ENCODE measurements around the gene TOLLIP.

The TOLLIP gene

DNA sequence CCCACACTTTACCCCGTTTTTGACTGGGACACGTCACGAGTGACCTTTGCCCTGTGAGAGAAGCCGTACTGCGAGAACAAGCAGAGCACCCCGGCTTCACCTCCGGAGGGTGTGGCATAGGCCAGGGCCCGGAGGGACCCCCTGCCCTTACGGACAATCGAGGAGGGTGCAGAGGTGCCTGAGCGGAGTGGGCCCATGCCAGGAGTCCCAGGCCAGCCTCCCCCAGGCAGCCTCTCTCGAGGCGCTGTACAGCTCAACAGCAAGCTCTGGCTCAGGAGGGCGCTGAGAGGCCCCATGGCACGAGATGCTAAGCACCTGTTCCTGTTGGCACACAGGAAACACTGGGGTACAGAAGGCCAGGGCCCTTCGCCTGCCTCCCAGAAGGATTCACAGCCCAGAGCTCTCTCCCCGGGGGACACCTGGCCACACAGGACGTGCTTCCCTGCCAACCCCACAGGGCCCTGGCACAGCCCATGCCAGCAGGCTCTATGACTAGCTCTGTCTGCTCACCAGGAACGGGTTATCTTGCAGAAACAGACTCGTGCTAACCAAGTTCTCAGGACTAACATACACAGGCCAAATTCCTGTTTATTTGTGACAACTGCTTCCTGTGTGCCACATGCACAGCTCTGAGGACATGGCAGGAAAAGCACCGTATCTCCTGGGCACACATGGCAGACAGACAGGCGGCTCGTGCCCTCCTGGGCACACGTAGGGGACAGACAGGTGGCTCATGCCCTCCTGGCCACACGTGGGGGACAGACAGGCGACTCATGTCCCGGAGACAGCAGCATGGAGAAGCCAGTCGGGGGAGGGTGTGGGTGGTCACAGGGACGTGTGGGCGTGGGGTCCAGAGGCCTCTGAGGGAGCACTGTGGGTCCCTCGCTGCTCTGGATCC, 11.6 kb downstream of the TOLLIP start:
- DNase-seq, result no peak

GRCh38 chr11:1297011-1297575, 12.3 kb downstream of the TOLLIP start:
- DNase-seq, result no peak

DNA sequence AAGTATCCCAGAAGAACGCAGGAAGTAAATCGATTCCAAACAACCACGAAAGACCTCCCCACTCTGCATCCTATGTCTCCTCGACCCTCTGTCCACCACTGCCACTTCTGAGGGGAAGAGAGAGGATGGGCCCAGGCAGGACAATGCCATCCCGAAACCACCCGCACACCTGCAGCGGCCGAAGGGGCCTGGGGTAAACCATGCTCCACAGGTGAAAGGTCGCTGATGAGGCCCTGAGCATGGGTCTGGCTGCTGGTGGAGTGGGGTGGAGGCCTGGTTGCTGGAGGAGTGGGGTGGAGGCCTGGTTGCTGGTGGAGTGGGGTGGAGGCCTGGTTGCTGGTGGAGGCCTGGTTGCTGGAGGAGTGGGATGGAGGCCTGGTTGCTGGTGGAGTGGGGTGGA, 13.1 kb downstream of the TOLLIP start:
- no peak for DNase-seq

DNA sequence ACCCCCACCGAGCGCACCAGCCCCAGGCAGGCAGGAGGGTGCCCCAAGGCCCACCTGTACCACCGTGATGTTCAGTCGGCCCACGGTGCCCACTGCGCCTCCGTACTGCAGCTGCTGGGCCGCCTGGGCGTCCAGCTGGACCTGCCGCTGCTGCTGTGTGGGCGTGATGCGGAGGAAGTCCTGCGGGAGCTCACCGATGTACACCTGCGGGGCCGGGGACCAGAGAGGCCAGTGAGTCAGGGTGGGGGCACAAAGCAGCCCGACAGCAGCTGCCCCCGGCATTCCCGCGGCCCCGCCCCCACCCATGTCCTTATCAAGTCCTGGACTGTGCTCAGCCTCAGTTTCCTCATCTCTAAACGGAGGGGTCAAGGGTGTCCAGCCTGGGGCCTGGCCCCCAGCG, 13.8 kb downstream of the TOLLIP start:
- DNase-seq, result no peak

GRCh38 chr11:1295086-1295485, 14.3 kb downstream of the TOLLIP start:
- DNase-seq, result no peak

GRCh38 chr11:1293619-1294015, 15.8 kb downstream of the TOLLIP start:
- no peak for DNase-seq

DNA sequence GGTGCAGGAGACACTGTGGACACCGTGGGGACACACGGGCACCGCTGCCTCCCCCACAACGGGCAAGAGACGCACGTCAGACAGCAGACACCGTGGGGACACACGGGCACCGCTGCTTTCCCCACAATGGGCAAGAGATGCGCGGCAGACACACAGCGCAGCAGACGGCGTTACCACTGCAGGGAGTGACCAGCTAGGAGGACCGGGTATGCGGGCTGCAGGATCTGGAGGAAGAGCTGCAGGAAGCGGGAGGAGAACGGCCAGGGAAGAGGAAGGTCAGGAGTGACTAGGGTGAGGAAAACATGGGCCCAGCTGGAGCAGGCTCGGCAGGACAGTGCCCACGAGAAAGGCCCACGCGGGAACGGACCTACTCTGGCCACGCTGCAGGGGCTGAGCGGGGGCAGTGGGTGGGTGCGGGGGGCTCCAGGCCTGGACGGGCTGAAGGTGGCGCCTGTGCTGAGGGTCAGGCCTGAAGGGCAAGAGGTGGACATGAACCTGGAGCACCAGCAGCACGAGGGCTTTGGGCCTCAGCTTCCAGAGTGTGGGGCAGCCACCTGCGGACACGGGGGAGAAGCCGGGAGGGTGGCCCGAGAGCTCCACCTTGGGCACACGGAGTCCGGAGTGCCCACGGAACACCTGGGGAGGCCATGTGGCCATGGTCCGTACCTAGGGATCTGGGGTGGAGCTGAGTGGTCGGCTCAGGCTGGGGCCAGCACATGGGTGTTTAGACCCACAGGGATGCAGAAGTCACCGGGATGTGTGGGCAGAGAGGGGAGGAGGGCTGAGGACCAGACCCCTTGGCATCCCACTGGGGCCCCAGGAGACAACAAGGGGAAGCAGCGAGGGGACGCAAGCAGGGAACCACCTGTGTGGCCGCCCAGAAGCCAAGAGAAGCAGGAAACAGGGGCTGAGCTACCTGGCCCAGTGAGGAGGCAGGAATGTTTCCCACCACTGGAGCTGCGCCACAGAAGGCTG, 16.5 kb downstream of the TOLLIP start:
- DNase-seq, result no peak

GRCh38 chr11:1292018-1292643, 17.3 kb downstream of the TOLLIP start:
- DNase-seq, result no peak

DNA sequence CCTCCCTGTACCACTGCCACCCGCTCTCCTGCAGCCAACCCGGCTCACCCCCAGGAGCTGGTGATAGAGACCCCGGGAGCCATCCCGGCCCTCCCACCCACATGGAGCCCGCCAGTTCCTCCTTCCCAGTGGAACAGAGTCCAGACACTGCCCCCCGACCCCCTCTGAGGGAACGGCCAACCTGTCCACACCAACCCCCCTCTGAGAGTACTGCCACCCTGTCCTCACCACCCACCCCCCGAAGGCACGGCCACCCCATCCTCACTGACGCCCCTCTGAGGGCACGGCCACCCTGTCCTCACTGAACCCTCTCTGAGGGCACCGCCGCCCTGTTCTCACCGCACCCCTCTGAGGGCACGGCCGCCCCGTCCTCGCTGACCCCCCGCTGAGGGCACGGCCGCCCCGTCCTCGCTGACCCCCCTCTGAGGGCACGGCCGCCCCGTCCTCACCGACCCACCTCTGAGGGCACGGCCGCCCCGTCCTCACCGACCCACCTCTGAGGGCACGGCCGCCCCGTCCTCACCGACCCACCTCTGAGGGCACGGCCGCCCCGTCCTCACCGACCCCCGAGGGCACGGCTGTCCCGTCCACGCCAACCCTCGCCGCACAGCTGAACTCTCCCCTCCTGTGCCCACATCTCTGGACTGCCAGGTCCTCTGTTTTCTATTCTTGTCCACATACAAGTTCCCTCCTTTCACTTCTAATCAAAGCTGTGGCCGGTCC, 18.0 kb downstream of the TOLLIP start:
- no peak for DNase-seq

DNA sequence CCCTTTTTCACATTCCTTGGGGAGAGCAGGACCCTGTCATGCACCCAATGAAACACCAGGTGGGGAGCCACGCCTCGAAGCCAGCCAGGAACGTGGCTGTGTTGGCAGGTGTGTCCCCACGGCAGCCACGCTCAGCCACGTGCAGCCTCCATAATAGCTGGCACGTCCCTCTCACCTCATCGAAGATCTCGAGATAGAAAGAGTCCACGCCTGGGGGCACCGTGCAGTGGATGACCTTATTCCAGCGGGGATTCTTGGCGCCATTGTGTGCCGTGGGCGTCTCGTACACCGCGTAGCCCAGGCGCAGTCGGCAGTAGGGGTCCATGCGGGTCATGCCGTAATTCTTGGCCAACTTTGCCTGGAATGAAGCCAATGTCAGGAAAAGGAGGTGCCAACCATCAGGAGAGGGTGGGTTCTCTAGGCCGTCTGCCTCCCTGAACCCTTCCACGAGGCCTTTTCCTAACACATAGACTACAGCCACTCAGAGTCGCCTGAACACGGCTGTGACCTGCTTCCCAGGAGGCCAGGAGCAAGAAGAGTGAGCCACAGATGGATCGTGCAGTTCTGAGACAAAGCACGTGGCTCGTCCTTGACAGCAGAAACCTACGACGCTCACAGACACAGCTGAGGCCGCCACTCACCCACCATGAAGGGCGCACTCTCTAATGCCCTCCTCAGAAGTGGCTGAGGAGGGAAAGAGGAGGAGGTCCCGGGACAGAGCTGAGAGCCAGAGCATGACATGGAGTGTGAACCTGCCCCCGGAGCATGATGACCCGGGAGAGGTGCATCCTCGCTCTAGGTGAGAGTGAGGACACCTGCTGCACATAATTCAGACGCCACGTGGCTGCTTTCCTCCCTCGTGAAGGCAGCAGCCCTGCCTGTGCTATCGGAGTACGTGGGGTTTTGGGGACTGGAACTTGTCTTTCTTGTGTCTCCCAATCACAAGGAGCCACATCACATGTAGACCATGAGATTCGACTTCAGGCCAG, 19.1 kb downstream of the TOLLIP start:
- no peak for DNase-seq

GRCh38 chr11:1289211-1289935, 20.1 kb downstream of the TOLLIP start:
- no peak for DNase-seq

DNA sequence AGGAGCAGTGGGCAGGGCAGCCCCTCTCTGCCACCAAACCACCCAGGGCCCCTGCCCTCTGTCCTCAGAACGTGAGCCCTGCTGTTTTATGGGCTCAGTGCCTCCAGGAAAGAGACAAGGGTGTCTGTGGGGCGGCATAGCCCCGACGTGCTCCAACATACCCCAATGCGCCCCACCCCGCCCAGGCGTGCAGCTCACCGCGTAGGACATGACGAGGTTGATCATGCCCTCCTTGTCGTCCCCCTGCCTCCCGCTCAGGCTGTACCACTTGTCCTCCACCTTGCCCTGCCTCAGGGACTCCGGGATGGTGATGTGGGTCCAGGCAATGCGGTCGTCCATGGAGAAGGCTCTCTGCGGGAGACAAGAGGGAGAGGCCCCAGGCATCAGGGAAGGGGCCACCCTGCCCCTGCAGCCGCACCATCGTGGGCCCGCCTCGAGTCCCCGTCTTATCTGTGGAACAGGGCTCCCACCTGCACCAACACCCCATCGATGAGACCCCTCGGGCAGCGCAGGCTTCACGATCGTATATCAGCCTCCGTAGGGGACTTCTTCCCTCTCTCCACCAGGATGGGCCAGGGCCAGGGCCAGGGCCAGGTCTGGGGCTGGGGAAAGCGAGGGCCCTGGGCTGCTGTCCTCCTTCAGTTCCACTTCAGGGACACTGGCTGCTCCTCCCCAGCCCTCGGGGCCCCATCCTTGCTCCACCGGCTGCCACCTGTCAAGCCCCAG, 20.8 kb downstream of the TOLLIP start:
- no peak for DNase-seq

DNA sequence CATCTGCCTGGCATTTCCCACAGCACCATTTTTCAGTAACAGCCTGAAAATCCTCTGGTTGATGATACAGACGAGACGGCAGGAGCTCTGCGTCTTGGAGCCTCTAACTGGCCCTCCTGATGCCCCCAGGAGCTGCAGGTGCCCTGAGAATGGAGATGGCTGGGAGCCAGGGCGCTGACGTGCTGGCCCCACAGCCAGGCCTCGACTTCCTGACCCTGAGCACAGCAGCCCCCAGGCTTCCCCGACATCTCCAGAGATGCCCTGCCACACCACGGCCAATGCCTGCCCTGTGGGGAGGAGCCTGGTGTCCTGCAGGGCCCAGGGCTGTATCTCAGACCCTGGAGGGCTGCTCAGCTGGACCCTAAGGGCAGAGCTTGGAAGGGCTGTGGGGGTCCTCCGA, 21.5 kb downstream of the TOLLIP start:
- no peak for DNase-seq

- no peak for DNase-seq
Observed at GRCh38 chr11:1285876-1286275, 23.6 kb downstream of the TOLLIP start.

DNA sequence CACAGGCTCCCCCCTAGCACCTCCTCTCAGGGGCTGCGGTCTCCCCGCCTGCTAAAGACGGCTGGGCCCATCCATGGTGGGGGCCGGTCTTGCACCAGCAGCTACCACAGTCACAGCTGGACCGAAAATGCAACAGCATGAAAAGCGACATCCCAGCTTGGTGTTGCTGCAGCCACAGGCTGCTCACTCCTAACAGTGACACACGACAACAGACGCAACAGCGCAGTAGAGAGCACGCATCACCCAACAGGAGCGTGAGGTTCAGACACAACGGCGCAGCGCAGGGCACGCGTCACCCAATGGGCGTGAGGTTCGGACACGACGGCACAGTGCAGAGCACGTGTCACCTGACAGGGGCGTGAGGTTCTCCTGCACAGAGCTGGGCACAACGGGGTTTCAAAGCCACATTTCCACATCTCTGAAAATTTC, 24.1 kb downstream of the TOLLIP start:
- no peak for DNase-seq

GRCh38 chr11:1283906-1284305, 25.5 kb downstream of the TOLLIP start:
- DNase-seq, result no peak

DNA sequence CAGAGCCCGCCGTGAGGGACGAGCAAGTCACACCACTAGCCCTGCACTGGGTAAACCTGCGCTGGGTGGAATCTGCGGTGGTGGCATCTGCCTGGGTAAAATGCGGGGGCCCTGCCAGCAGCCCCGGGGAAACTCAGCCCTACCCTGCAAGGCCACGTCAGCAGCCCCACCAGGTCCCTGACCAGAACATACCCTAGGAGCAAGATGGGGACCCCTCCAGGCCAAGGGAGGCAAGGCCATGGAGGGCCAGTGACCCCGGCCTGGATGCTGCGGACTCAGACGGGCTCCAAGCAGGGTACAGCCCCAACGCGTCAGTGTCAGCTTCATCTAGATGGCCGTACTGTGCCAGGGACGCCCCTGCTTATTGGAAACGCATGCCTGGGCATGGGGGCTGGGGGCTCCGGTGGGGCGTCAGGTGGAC, 26.3 kb downstream of the TOLLIP start:
- DNase-seq, result no peak

DNA sequence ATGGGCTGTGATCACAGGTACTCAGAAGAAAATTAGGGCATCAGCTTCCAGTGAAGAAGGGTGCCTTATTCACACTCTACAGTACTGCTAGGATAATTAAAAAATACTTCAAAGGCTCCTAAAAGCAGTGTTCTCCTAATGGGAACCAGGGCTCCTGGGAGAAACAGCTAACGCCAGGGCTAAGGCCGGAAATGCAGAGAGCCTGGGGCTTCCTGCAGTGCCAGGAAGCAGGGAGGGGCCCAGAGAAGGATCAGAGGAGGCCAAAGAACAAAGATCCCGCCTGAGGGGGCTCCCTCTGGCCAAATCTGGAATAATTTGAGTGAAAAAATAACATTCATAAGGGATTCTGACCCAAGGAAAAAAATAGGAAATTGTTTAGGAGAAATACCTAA, 27.5 kb downstream of the TOLLIP start:
- DNase-seq, result no peak

DNA sequence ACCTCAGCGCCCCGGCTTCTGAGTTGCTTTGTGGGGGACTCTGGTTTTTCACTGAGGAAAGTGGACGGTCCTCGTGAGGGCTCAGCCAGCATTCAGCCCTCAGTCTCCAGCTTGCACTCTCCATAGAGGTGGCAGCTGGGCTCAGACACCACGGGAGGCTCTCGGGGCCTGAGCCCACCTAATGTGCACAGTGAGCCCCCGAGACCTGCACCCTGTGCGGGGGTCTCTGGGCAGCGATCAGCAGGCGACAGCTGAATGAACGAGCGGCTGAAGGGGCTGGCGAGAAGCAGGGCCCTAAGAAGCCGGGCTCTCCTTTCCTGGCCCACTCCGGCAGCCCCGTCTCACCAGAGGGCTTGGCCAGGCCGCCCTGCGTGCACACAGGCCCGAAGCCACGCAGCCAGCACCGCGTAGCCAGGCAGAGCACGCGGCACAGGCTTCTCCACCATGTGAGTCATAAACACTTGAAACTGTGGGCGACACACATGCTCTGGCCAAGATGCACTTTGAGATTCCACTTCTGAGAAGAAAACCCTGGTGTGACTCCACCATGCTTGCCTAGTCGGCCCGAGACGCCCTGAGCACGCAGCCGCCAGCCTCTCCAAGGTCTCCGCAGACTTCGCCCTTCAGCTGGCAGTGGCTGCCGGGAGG, 28.0 kb downstream of the TOLLIP start:
- DNase-seq, result no peak

Measured in kidney glomerular epithelial cell (primary cell).